H4 (cell line): ENCODE results near the gene FOXA2. TPM values are rescaled to one million over a fixed set of nuclear protein-coding genes. Genes with fewer than 3 reads are reported as not detected.
"Not testable (repeated sequence)": the region's sequence is repeated elsewhere in the genome, so short reads cannot be mapped to it uniquely, and the experiment has no call there.

ENCODE experiments used
- DNase-seq: peaks from one replicate; pipeline ENCODE4 v3.0.0-alpha.2; 2015; ENCODE audit warnings: low spot score
- total RNA-seq: library from RNA; depleted of rRNA; stranded (reverse); fragments of >200 nt; shearing (Covaris generic); gene quantifications from 2 replicates; pipeline ENCODE4 v1.2.3, GENCODE V29; 2014

FOXA2 gene
- total RNA-seq, 1 experiment from 2014 or later: 1.6 TPM

DNA sequence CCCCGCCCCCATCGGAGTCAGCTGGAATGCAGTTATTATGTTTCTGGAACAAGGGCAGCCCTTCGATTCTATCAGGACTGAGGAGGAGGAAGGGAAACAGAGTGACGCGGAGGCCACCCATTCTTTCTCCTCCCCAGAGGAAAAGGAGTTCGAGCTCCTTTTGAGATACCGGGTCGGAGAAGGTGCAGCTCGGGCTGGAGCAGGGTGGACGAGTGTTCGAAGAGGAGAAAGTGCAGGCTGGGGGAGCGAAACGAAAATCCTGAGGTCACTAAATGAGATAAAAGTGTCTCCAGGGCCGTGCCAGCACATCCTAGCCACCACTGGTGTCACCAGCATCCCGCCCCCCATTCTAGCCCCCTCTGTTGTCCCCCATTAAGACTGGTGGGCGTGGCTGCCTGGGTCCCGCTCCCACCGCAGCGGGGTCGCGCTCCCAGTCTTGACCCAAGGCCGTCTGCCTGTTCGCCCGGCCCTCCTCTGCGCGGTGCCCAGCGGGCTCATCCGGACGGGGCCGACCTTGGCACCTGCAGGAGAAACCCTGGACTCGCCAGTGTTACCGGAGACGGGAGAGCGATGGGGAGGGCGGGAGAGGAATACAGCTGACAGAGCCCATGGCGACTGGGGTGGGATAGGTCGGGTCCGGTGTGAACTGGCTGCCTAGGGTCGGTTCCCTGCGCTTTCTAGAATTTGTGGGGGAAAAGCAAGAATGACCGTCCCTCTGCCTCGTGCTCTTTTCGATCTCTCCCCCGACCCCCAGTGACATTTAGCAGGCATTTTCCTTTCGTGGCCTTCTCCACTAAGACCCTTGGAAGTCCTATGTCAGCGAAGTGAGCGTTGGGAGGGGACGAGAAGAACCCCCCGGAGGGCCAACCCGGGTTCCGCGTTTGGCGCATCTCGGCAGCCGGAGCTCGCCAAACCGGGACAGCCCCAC, 16.2 kb downstream of the FOXA2 start:
- DNase-seq: no peak

GRCh38 chr20:22566876-22567658, 17.3 kb downstream of the FOXA2 start:
- DNase-seq: no peak

DNA sequence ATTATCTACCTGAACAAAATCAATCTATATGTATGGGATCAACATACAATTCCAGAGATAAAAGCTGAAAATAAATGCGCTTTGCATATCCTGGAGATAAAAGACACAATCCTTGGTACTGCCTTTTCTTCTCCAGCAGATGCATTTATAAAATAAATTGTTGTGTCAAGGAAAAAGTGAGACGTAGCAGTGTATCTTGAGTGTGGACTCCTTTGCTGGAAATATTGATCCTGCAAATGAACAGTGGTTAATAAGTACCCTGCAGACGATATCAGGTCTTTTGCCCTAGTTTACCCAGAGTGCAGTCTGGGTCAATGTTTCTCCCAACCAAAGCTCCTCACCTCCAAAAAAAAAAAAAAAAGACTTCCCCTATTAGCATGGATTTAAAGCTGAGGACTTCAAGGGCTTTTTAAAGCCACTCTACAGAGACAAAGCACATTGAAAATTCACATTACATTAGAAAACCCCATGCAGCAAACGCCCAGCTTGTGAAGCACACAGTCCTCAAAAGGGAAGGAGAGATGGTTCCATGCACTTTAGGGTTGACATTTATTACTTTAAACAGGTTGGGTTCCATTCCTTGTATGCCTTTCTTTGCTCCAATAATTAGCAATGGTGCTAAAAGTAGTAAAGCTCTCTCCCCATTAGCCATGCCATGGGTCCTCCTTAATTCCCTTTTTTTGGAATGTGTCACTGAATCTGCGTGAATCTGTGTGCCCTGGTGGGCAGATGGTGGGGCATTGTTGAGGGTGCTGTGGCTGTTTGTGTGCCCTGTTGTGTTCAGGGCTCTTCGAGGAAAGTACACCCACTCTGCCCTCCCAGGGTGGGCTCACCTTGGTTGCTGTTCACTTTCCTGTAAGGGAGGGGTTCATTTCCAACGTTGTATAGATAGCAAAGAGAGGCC, 21.1 kb downstream of the FOXA2 start:
- DNase-seq: no peak

GRCh38 chr20:22562620-22563019, 21.8 kb downstream of the FOXA2 start:
- DNase-seq: no peak

DNA sequence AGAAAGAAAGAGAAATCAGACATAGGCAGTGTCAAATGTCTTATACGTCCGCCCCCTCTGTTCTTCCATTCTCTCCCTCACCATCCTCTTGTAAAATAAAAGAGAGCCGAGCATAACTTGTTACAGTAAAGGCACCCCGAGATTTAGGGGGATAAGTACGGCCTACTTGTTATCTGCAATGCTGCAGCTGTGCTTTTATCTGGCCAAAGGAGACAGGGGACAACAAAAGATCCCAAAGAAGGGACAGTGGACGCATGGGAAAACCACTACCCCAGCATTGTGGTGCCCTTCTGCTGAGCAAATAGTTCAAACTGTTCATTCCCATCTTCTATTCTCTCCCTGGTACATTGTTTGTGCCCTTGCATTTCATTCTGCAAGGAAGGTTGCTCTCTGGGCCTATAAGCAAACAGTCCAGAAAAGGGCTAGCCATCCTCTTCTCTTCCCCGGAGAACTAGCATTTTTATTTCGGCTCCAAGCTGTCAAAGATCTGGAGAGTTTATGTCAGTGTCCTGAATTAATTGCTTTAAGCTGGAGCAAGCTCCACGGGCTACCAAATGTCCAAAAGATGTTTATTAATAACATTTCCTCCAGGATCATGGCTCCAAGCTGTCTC, 22.3 kb downstream of the FOXA2 start:
- no peak for DNase-seq

DNA sequence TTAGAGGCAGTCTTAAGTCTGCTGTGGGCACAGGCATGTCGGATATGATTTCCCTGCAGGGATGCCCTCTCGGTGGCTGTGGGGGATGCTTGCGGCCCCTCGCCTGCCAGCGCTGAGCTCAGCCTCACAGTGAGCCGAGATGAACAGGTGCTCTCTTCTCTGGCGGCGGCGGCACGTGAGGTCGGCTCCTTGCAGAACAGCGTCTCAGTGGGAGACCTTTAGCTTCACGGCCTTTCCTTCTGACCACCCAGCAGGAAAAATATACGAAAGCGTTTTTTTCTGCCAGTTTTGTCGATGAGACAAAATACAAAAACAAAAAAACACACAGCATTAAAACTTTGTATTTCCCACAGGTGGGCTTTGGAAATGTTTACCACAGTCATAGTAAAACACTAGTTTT, 23.6 kb downstream of the FOXA2 start:
- DNase-seq: no peak

DNA sequence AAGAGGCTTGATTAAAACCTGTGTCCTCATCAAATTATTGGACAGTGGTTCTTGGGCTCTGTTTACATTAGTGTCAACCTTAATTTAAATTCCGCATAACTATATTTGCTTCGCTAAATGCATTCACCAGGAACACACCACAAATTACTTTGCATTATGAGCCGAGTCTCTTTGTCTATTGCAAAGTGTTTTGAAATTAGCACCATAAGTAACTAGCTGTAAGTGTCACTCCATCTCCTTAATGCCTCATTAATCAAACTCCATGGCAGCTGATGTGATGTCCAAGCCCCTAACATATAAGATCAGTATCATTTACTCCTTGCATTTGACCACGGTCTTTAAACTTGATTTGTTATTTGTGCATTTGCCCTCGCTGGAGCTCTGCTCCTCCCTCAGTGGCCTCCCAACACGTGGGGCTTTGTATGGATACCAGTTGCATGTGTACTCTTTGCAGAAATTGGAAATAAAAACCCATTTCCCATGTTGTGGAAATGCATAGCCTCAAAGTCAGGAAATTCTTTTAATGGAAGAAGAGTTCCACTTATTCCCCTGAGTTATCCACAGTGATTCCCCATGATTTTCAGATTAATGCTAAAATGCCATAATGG, 24.6 kb downstream of the FOXA2 start:
- no peak for DNase-seq

DNA sequence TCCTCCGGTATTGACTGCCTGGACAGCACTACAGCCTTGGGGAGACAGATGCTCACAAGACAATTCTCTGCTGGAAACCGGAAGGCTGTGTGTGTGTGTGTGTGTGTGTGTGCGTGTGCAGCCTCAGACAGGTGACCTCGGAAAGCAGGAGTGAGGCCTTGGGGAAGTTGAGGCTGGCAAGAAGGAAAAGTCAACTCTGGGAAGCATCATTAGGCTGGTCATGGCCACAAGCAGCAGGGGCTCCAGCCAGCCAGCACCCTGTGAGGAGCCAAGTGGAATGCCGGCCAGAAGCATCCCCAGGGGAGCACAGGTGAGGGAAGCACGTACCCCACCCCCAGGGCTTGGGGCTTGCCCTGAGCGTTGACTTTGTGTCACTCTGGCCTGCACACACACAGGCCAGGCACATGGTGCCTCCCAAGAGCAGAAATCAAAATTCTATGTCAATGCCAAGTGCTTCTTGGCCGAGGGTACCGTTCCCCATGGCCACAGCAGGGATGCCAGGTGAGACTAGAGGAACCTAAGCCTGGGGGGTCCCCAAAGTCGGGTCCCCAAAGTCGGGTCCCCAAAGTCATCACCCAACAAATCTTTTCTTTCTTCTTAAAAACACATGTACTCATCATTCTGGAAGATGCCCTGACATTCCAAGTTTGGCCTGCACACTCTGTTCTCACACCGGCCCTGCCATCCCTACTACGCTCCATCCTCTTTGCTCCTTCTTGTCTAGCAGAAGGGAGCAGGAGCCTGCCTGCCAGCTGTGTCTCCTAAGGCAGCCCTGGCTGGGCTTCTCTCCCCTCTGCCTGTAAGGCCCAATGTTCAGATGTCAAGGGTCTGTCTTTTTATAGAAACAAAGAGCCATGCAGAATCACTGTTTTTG, 26.7 kb downstream of the FOXA2 start:
- no peak for DNase-seq

DNA sequence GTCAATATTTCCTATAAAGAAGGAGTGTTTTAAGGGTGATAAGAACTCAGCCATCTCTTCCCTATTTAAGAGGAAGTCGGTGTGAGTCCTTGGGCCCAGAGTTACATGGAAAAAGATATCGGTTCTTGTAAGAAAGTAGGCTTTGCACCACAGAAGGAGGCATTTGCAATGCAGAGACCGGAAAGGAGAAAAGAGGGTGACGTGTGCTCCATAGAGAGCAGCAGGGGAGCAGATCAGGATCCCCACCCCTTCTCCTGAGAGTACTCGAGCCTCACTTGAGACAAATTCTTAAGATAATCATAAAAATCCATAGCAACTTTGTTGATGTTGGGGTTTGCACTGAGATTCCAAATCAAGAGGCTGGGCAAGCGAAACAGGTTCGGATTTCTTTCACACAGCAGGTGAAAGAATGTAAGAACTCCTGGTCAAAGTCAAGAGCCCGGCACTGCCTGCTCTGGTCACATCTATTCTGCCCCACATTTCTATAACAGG, 27.8 kb downstream of the FOXA2 start:
- no peak for DNase-seq

DNA sequence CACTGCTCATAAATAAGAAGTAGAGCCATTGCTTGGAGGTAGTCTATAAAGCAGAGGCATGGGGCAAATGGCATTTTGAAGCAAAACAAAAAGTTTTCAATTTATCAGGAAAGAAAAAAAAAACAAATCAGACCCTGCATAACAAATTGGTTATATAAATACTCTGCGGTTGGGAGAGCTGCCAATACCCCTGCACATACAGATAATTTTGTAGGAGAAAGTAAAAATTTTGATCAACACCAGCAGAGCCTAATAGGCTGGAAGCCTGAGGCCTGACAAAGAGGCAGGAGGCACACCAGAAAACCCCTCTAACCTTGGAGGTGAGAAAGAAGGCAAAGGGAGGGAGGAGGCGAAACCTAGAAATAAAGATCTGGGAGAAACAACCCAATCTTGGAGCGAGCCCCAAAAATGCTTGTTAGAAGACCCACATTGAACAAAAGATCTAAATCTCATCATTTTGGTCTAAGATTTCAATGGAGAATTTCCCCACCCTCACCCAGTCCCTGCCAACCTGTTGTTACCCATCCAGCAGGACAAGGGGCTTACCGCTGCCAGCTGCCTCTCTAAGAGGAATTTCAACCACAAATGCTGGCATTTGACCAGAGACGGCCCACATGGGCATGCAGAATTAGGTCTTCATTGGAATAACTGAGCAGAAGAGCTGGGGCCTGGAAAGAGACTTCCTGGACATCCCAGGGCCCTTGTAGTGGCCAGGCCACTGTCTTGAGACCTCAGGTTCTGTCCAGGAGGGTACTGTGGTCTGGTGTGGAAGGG, 28.4 kb downstream of the FOXA2 start:
- DNase-seq: peak; percentile 39

- no peak for DNase-seq
Measured at GRCh38 chr20:22554391-22554790, 30.0 kb downstream of the FOXA2 start.

GRCh38 chr20:22550514-22550913, 33.9 kb downstream of the FOXA2 start:
- not testable (repeated sequence) for DNase-seq

- DNase-seq: no peak
Measured at GRCh38 chr20:22548040-22548439, 36.3 kb downstream of the FOXA2 start.

DNA sequence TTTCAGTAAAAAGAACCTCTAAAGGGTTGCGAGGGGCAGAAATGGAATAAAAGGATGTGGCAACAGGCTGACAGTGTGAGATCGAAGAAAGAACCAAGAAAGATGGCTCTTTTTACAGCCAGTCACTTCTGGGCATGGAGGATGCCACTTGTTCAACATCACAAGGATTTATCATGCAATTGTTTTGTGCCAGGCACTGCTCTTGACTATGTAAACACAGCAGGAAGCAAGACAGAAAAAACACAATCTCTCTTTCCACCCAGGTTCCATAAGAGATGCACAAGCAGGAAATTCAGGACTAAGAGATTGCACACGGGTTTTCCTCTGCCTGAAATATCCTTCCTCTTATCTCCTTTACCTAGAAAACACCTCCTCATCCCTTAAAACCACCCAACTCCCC, 38.0 kb downstream of the FOXA2 start:
- DNase-seq: no peak

- DNase-seq: no peak
Measured at GRCh38 chr20:22545045-22545444, 39.3 kb downstream of the FOXA2 start.

DNA sequence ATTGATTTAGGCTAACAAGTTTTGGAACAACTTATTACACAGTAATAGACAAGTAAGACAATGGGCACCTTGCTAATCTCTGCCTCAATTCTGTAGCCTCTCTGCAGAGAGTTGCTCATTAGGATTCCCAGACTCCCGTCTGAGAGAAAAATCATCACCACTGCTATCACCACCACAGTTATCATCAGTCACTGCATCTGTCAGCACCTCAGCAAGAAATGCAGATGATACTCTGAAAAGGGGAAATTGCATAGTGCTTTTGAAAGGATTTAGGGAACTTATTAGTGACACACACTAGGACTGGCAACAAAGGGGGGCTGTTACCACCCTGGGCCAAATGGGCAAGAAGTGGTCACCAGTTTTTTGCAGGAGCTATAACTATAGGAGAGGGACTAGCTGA, 39.9 kb downstream of the FOXA2 start:
- DNase-seq: no peak

GRCh38 chr20:22542427-22542826, 41.9 kb downstream of the FOXA2 start:
- DNase-seq: no peak

DNA sequence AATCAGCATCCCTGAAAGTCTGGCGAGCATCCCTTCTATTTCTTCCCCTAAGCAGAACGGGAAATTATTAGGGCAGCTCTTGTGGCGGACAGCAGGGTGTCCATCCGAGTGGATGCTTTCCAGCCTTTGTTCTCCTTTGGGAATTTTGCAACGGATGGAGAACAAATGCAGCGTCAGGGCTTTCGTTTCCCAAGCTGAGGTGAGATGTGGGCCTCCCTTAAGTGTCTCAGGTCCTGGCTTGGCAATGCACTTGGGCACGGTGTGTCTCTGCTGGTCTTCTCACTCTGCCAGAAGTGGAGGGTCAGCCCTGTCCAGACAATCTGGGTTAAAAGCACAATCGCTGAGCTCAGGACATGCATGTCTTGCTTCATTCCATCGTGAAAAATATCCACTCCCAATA, 43.5 kb downstream of the FOXA2 start:
- no peak for DNase-seq
